H9 (cell line): ENCODE measurements around the gene SRRM2. TPM values are rescaled to one million over a fixed set of nuclear protein-coding genes. Genes with fewer than 3 reads are reported as not detected.

ENCODE experiments used
- DNase-seq: peaks from one replicate; pipeline ENCODE4 v3.0.0-alpha.2; 2017
- H2AFZ ChIP-seq: one replicate; pipeline ENCODE4 v1.6.1; 2013; ENCODE audit warnings: mild to moderate bottlenecking, low read length, control low read depth, moderate library complexity
- H2AK5ac ChIP-seq: 2 replicates; pipeline ENCODE4 v1.6.1; 2013; ENCODE audit warnings: low read length, control low read depth, mixed read lengths; ENCODE audit not compliant: insufficient read length
- H2BK120ac ChIP-seq: one replicate; pipeline ENCODE4 v1.6.1; 2013; ENCODE audit warnings: low read depth, mild to moderate bottlenecking, low read length, control low read depth, inconsistent platforms; ENCODE audit not compliant: poor library complexity, severe bottlenecking
- H2BK12ac ChIP-seq: 2 replicates; pipeline ENCODE4 v1.6.1; 2013; ENCODE audit warnings: low read length, control low read depth, mixed read lengths, low read depth; ENCODE audit not compliant: insufficient read length
- H2BK15ac ChIP-seq: 2 replicates; pipeline ENCODE4 v1.6.1; 2013; ENCODE audit warnings: low read depth, low read length, control low read depth
- H2BK20ac ChIP-seq: one replicate; pipeline ENCODE4 v1.6.1; 2013; ENCODE audit warnings: low read depth, mild to moderate bottlenecking, low read length, control low read depth, inconsistent platforms; ENCODE audit not compliant: poor library complexity, severe bottlenecking
- H2BK5ac ChIP-seq: 2 replicates; pipeline ENCODE4 v1.6.1; 2013; ENCODE audit warnings: low read length, control low read depth, mixed read lengths; ENCODE audit not compliant: insufficient read length
- H3K14ac ChIP-seq: 2 replicates; pipeline ENCODE4 v1.6.1; 2013; ENCODE audit warnings: low read length, control low read depth; ENCODE audit not compliant: insufficient read depth
- H3K18ac ChIP-seq: 2 replicates; pipeline ENCODE4 v1.6.1; 2013; ENCODE audit warnings: low read depth, mild to moderate bottlenecking, mixed read lengths, low read length, control low read depth; ENCODE audit not compliant: insufficient read length
- H3K23ac ChIP-seq: 2 replicates; pipeline ENCODE4 v1.6.1; 2013; ENCODE audit warnings: low read length, control low read depth, mixed read lengths, low read depth; ENCODE audit not compliant: insufficient read length
- H3K23me2 ChIP-seq: 2 replicates; pipeline ENCODE4 v1.6.1; 2013; ENCODE audit warnings: low read depth, mild to moderate bottlenecking, mixed read lengths, low read length, control low read depth; ENCODE audit not compliant: insufficient read length, poor library complexity, severe bottlenecking
- H3K27ac ChIP-seq: 2 replicates; pipeline ENCODE4 v1.5.1; 2013; ENCODE audit warnings: low read length, control low read depth, mixed read lengths, low read depth; ENCODE audit not compliant: insufficient read length
- H3K27me3 ChIP-seq: 2 replicates; pipeline ENCODE4 v1.6.1; 2013; ENCODE audit warnings: low read length, control low read depth, inconsistent platforms; ENCODE audit not compliant: insufficient read depth
- H3K4ac ChIP-seq: 2 replicates; pipeline ENCODE4 v1.6.1; 2013; ENCODE audit warnings: low read depth, mild to moderate bottlenecking, control low read depth, inconsistent platforms, low read length, moderate library complexity
- H3K4me1 ChIP-seq: 2 replicates; pipeline ENCODE4 v1.6.1; 2013; ENCODE audit warnings: low read length, control low read depth, inconsistent platforms; ENCODE audit not compliant: insufficient read depth
- H3K4me2 ChIP-seq: 2 replicates; pipeline ENCODE4 v1.6.1; 2013; ENCODE audit warnings: low read length, control low read depth, mixed read lengths; ENCODE audit not compliant: insufficient read length, insufficient read depth
- H3K56ac ChIP-seq: 2 replicates; pipeline ENCODE4 v1.6.1; 2013; ENCODE audit warnings: low read depth, mild to moderate bottlenecking, mixed read lengths, low read length, control low read depth; ENCODE audit not compliant: insufficient read length
- H3K79me1 ChIP-seq: 2 replicates; pipeline ENCODE4 v1.6.1; 2013; ENCODE audit warnings: low read depth, mild to moderate bottlenecking, moderate library complexity, low read length, control low read depth, inconsistent platforms; ENCODE audit not compliant: insufficient read depth, poor library complexity, severe bottlenecking
- H3K79me2 ChIP-seq: 2 replicates; pipeline ENCODE4 v1.6.1; 2013; ENCODE audit warnings: low read length, control low read depth, inconsistent platforms; ENCODE audit not compliant: insufficient read depth
- H3K9ac ChIP-seq: 2 replicates; pipeline ENCODE4 v1.6.1; 2013; ENCODE audit warnings: low read length, control low read depth, mixed read lengths; ENCODE audit not compliant: insufficient read length; ENCODE audit errors: extremely low read depth
- H3K9me3 ChIP-seq: one replicate; pipeline ENCODE4 v1.6.1; 2013; ENCODE audit warnings: low read depth, low read length, inconsistent platforms; ENCODE audit not compliant: control insufficient read depth
- H3T11ph ChIP-seq: one replicate; pipeline ENCODE4 v1.6.1; 2013; ENCODE audit warnings: mild to moderate bottlenecking, low read length, control low read depth, inconsistent platforms
- H4K20me1 ChIP-seq: one replicate; pipeline ENCODE4 v1.6.1; 2013; ENCODE audit not compliant: control insufficient read depth, insufficient read length, insufficient read depth
- H4K5ac ChIP-seq: 2 replicates; pipeline ENCODE4 v1.6.1; 2013; ENCODE audit warnings: low read depth, mild to moderate bottlenecking, mixed read lengths, low read length, control low read depth; ENCODE audit not compliant: insufficient read length
- H4K8ac ChIP-seq: replicated peaks from 2 replicates; pipeline ENCODE4 v1.6.1; 2013; ENCODE audit warnings: low read length, control low read depth, mixed read lengths, low read depth; ENCODE audit not compliant: insufficient read length
- H4K91ac ChIP-seq: 2 replicates; pipeline ENCODE4 v1.6.1; 2013; ENCODE audit warnings: low read depth, mild to moderate bottlenecking, moderate library complexity, mixed read lengths, low read length, control low read depth; ENCODE audit not compliant: insufficient read length
- H3K27ac Mint-ChIP-seq, 3 experiments: 2 replicates in 2 of 3; 3 replicates in 1 of 3; pipeline ENCODE4 v1.8.0; 2020 to 2021; ENCODE audit warnings: mixed read lengths in 3 of 3, mild to moderate bottlenecking in 1 of 3, moderate library complexity in 1 of 3
- H3K27me3 Mint-ChIP-seq: 2 replicates; pipeline ENCODE4 v1.8.0; 2021; ENCODE audit warnings: low read depth, mild to moderate bottlenecking, moderate library complexity, mixed read lengths
- H3K36me3 Mint-ChIP-seq, 3 experiments: 2 replicates in 2 of 3; 3 replicates in 1 of 3; pipeline ENCODE4 v1.8.0; 2020 to 2021; ENCODE audit warnings: low read depth in 3 of 3, mixed read lengths in 3 of 3; ENCODE audit not compliant: insufficient read depth in 1 of 3
- H3K4me1 Mint-ChIP-seq, 2 experiments: 2 replicates each; pipeline ENCODE4 v1.8.0; 2020; ENCODE audit warnings: mixed read lengths in 2 of 2
- H3K4me3 Mint-ChIP-seq, 2 experiments: 2 replicates in 1 of 2; 3 replicates in 1 of 2; pipeline ENCODE4 v1.8.0; 2020 to 2021; ENCODE audit warnings: mild to moderate bottlenecking in 2 of 2, mixed read lengths in 2 of 2, moderate library complexity in 1 of 2
- H3K9me3 Mint-ChIP-seq, 2 experiments: 2 replicates in 1 of 2; 3 replicates in 1 of 2; pipeline ENCODE4 v1.8.0; 2020; ENCODE audit warnings: mild to moderate bottlenecking in 2 of 2, mixed read lengths in 2 of 2, moderate library complexity in 1 of 2
- CTCF ChIP-seq: fragments of 200-600 bp; sonication (generic); conservative IDR thresholded peaks from 3 replicates; pipeline ENCODE4 v1.8.0; 2021; ENCODE audit warnings: antibody characterized with exemption, mild to moderate bottlenecking
- WGBS: extraction: QIAGEN DNeasy Blood & Tissue Kit; methylation state at CpG from one replicate; pipeline ENCODE4 v1.1.7; 2013; ENCODE audit warnings: missing lambda C conversion rate, low lambda C conversion rate, mixed read lengths; ENCODE audit not compliant: insufficient read length; ENCODE audit errors: extremely low coverage; 5-methylcytosine and 5-hydroxymethylcytosine counted together
- total RNA-seq: library from RNA; stranded (reverse); gene quantifications from 2 replicates; pipeline ENCODE4 v1.2.1, GENCODE V29; 2021

The SRRM2 gene
- total RNA-seq, 1 experiment from 2014 or later = 694 TPM

GRCh38 chr16:2761886-2762583 lies 9.6 kb downstream of the SRRM2 start:
- no peak overlapping the region; a peak in 1 of 7 replicates for H3K27ac Mint-ChIP-seq
- Histone ChIP-seq H3K23ac (no peak overlapping the region), H2AK5ac (no peak overlapping the region), H2AFZ (no peak overlapping the region), H3K14ac (no peak overlapping the region), H2BK120ac (no peak overlapping the region), H3K18ac (no peak overlapping the region), H3K9me3 (no peaks in the 10 kb centered on the region), H3T11ph (no peak overlapping the region), H3K27ac (no peak overlapping the region), H4K5ac (no peak overlapping the region), H4K91ac (no peak overlapping the region), H3K23me2 (no peaks in the 10 kb centered on the region), H3K27me3 (no peaks in the 10 kb centered on the region), H3K9ac (no peak overlapping the region), H3K79me2 (peaks cover 15% of the 10 kb centered on the region; the same call in 1 of the 2 replicates), H3K4me2 (no peak overlapping the region), H4K20me1 (no peaks in the 10 kb centered on the region), H4K8ac (no peak overlapping the region), H3K56ac (no peak overlapping the region), H2BK5ac (no peak overlapping the region), H3K79me1 (peaks cover 25% of the 10 kb centered on the region), H3K4me1 (no peaks in the 10 kb centered on the region), H3K4ac (no peak overlapping the region), H2BK15ac (no peak overlapping the region), H2BK20ac (no peak overlapping the region), H2BK12ac (no peak overlapping the region)
- no CpG with 5 or more reads among the region's 42 CpGs for WGBS
- no peak for TF ChIP-seq CTCF
- H3K9me3 Mint-ChIP-seq = peaks cover 34 to 57% of the 10 kb centered on the region in 2 experiments
- 0 out of 4 replicates have a peak, but pooled peaks cover 0 to 3% of the 10 kb centered on the region in 2 experiments for H3K4me1 Mint-ChIP-seq
- no peaks in the 10 kb centered on the region; the same call in 1 of the 2 replicates for H3K27me3 Mint-ChIP-seq
- DNase-seq = no peak
- peak overlapping the region in 1 of 2 experiments; percentile 22; a peak in 1 of 5 replicates for H3K4me3 Mint-ChIP-seq
- H3K36me3 Mint-ChIP-seq = peaks cover 100% of the 10 kb centered on the region in 3 experiments
